ENCODE measurements around the gene ZFHX2. TPM values are rescaled to one million over a fixed set of nuclear protein-coding genes. Genes with fewer than 3 reads are reported as not detected.

Gene ZFHX2
- total RNA-seq, 2 experiments from 2014 or later = 1.8 to 2.7 TPM

- peaks cover 41% of the 10 kb centered on the region for H3K4me1 Mint-ChIP-seq
- ATAC-seq (no peak), DNase-seq (no peak)
- H3K4me3 Mint-ChIP-seq = no peak overlapping the region
- H3K27ac Mint-ChIP-seq = no peak overlapping the region
- peaks cover 16% of the 10 kb centered on the region for H3K36me3 Mint-ChIP-seq
- H3K9me3 Mint-ChIP-seq (ENCODE audit: low read depth) = no peaks in the 10 kb centered on the region
- CTCF ChIA-PET = interaction anchor here (0.8 to 1.5 kb wide), 5 partner anchors 9 to 92 kb away, joined by 3 to 7 read pairs (median 3); no protein-coding TSS in a partner anchor
- peaks cover under 1% of the 10 kb centered on the region for H3K27me3 Mint-ChIP-seq
Measured at GRCh38 chr14:23569443-23570151, 18.0 kb upstream of the ZFHX2 start.

DNA sequence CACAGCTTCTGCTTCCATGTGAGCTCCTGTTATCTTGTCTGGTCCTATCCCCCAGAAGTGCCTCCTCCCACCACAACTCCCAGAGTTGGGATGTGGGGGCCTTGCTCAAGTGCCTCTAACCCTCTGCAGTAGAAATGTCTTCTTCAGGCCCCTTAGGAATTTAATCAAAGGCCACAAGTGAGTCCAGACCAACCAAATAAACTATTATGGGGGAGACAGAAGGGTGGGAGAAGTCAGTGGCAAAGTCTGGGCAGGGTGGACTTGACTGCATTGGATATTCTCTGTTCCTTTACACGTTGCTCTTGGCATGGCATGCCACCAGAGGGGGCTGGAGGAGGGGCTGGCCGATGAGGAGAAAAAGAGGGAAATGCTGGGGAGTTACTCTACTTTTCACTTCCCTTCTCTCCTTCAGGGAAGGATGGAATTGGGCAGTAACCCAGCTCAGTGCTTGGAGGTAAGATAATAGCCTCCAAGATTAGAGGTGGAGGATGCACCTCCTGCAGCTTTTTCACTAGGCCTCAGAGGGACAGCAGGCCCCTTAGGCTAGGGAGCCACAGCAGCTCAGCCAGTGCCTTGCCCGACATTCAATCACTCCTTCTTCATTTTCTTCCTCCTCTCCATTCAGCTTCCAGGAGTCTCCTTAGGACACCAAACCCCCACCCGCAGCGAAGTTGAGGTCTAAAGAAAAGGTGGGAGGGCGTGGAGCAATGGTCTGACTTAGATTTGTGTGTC is 17.2 kb upstream of the ZFHX2 start:
- CTCF ChIA-PET = interaction anchor here (0.8 to 1.3 kb wide), 8 partner anchors 9 to 248 kb away, joined by 3 to 4 read pairs (median 3); partner anchors contain the start of gene THTPA
- peaks cover 41% of the 10 kb centered on the region for H3K4me1 Mint-ChIP-seq
- DNase-seq = no peak

GRCh38 chr14:23568021-23568599 is 16.5 kb upstream of the ZFHX2 start:
- peaks cover 42% of the 10 kb centered on the region for H3K4me1 Mint-ChIP-seq

More for the DNA sequence above, 17.2 kb upstream of the ZFHX2 start:
- no peak for ATAC-seq
- Mint-ChIP-seq H3K4me3 (peak overlapping the region; percentile 95), H3K27me3 (no peaks in the 10 kb centered on the region), H3K36me3 (peaks cover 19% of the 10 kb centered on the region), H3K27ac (peak overlapping the region; percentile 96), H3K9me3 (ENCODE audit: low read depth) (no peaks in the 10 kb centered on the region)

DNA sequence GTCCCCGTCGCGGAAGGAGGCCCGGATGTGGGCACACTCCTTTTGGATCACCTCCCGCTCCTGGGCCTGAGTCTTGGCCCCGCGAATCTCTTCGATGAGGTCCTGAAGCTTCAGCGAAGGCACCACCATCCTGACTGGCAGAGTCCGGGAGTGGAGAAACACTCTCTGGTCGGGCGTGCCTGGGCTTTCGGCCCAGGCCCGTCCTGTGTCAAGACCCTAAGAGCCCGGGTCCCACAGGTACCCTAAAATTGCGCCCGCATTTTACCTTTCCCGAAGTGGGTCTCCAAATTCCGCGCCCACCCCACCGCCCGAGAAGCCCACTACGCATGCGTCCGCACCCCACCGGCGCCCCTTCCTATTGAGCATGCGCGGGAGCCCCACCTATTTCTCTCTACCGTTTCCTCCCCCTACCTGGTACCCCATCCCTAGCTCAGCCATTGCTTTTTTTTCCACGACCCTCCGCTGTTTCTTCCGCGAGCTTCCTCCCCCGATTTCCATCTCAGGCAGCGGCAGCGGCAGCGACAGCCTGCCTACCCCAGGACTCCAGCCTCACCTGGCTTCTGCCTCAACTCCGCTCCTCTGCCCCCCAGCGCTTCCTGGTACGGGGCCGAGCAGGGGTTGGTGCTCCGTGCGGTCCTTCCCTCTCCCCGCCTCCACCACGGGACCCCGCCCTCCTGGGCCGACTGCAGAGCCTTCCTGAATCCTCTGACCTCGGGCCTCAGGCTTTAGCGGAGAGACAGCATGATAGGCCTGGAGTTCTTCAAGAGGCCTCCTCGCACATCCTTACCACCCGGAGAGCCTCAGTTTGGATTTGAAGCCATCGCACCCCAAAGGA is 15.8 kb upstream of the ZFHX2 start, which contains the start of gene AP1G2:
TSS of gene AP1G2 (minus strand) at position 606 of the 835 bp plus-strand sequence. CDS start at position 129, 477 bp downstream.
- Mint-ChIP-seq H3K27me3 (no peaks in the 10 kb centered on the region), H3K36me3 (peaks cover 25% of the 10 kb centered on the region), H3K4me3 (peak within 1 kb of the TSS; percentile 95), H3K27ac (peak within 1 kb of the TSS; percentile 96), H3K4me1 (peaks cover 39% of the 10 kb centered on the region), H3K9me3 (ENCODE audit: low read depth) (no peaks in the 10 kb centered on the region)
- DNase-seq (peak; percentile 94), ATAC-seq (peak; percentile 98)
- CTCF ChIA-PET = interaction anchor here (0.6 to 1.3 kb wide), 8 partner anchors 8 to 268 kb away, joined by 3 to 11 read pairs (median 3); partner anchors contain the start of gene THTPA

More at GRCh38 chr14:23568021-23568599, 16.5 kb upstream of the ZFHX2 start:
- DNase-seq (no peak), ATAC-seq (no peak)
- Mint-ChIP-seq H3K27ac (peak overlapping the region; percentile 96), H3K36me3 (peaks cover 21% of the 10 kb centered on the region), H3K27me3 (no peaks in the 10 kb centered on the region), H3K9me3 (ENCODE audit: low read depth) (no peaks in the 10 kb centered on the region), H3K4me3 (peak overlapping the region; percentile 95)
- CTCF ChIA-PET = interaction anchor here (0.6 to 1.3 kb wide), 7 partner anchors 9 to 269 kb away, joined by 3 to 4 read pairs (median 3); partner anchors contain the start of gene THTPA

- Mint-ChIP-seq H3K4me3 (peak overlapping the region; percentile 95), H3K36me3 (peaks cover 27% of the 10 kb centered on the region), H3K27me3 (no peaks in the 10 kb centered on the region), H3K9me3 (ENCODE audit: low read depth) (no peaks in the 10 kb centered on the region), H3K27ac (peak overlapping the region; percentile 96), H3K4me1 (peaks cover 35% of the 10 kb centered on the region)
- ATAC-seq (no peak), DNase-seq (no peak)
- CTCF ChIA-PET = interaction anchor here (0.9 to 1.0 kb wide), 4 partner anchors 10 to 88 kb away, joined by 3 to 11 read pairs (median 4); partner anchors contain the start of gene THTPA
Measured at GRCh38 chr14:23566778-23567185, 15.2 kb upstream of the ZFHX2 start.

DNA sequence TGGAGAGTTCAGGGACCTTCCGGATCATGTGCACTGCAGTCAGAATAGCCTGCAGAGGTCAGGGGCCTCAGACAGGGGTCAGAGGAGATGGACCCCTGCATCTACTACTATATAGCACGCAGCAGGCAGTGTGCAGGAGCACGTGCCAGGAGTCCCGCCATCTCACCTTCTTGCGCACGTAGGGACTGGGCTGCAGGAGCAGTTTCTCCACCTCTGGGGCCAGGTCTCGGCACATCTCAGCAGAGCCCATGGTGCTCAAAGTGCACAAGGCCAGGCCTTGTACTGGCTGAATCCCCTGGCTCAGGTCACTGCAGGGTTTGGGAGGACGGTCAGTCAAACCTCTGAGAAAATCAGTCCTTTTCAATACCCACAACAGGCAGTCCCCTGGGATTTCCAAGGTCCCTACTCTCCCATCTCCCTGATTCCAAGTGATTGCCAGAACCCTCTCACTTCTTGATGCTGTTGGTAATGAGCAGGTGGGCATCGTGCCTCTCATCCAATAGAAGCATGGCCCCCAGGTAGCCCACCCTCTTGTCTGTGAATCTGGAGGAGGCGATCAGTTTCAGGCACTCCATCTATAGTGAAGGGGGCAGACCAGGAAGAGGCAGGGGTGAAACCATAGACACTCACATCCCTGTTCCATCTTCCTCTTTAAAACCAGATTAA is 14.7 kb upstream of the ZFHX2 start:
- no peaks in the 10 kb centered on the region for H3K9me3 Mint-ChIP-seq (ENCODE audit: low read depth)
- peaks cover 31% of the 10 kb centered on the region for H3K36me3 Mint-ChIP-seq
- peak overlapping the region; percentile 95 for H3K4me3 Mint-ChIP-seq
- H3K4me1 Mint-ChIP-seq = peaks cover 35% of the 10 kb centered on the region
- ATAC-seq = no peak
- CTCF ChIA-PET = interaction anchor here (0.5 to 1.0 kb wide), 3 partner anchors 9 to 13 kb away, joined by 3 to 11 read pairs (median 4); partner anchors contain the start of gene THTPA
- no peak for DNase-seq
- peak overlapping the region; percentile 96 for H3K27ac Mint-ChIP-seq
- no peaks in the 10 kb centered on the region for H3K27me3 Mint-ChIP-seq

DNA sequence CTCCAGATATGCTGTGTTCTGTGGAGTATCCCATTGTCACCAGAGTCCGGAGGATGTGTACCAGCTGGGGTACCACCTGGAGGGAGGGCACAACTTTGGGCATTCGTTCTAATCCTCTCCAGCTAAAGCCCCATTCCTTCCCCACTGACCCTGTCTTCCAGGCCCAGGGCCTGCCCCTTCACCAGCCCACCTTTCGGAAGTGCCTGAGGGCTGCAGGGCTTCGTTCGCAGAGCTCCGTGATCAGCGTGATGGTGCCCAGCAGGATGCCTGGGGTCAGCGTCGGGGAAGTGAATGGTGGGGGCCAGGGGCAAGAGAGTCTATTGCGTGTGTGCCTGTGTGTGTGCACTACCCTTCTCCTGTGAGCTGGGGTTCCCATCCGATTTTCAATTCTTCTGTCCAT is 14.1 kb upstream of the ZFHX2 start:
- H3K4me1 Mint-ChIP-seq = peaks cover 35% of the 10 kb centered on the region
- H3K27ac Mint-ChIP-seq = no peak overlapping the region
- H3K36me3 Mint-ChIP-seq = peaks cover 35% of the 10 kb centered on the region

DNA sequence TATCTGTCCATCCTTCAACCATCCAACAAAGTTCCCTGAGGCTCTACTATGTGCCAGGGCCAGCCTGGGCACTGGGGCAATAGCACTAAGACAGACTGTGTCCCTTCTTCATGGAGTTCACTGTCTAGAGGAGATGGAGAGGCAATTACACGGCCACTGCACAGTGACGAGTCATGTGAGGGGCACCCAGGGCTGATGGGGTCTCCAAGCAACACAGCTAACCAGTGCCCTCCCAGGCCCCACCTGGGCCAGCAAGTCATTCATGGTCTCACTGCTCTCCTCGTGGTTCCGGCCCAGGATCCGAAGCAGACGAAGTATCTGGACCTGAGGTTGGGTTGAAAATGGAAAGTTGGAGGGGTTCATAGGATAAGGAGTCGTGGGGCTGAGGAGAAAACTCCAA is 13.3 kb upstream of the ZFHX2 start:
- Mint-ChIP-seq H3K9me3 (ENCODE audit: low read depth) (no peaks in the 10 kb centered on the region), H3K27me3 (no peaks in the 10 kb centered on the region), H3K4me3 (no peak overlapping the region), H3K4me1 (peaks cover 38% of the 10 kb centered on the region), H3K27ac (no peak overlapping the region), H3K36me3 (peaks cover 39% of the 10 kb centered on the region)
- ATAC-seq = no peak
- no peak for DNase-seq
- CTCF ChIA-PET = interaction anchor here (10.0 kb wide), 1 partner anchor 85 kb away, joined by 212 read pairs; no protein-coding TSS in a partner anchor

More for the DNA sequence above, 14.1 kb upstream of the ZFHX2 start:
- no peaks in the 10 kb centered on the region for H3K27me3 Mint-ChIP-seq
- no peak for ATAC-seq
- CTCF ChIA-PET = interaction anchor here (0.5 kb wide), 1 partner anchor 12 kb away, joined by 3 read pairs; no protein-coding TSS in a partner anchor
- no peak overlapping the region for H3K4me3 Mint-ChIP-seq
- no peak for DNase-seq
- no peaks in the 10 kb centered on the region for H3K9me3 Mint-ChIP-seq (ENCODE audit: low read depth)

- CTCF ChIA-PET = interaction anchor here (1.1 to 10.0 kb wide), 4 partner anchors 8 to 244 kb away, joined by 3 to 212 read pairs (median 5); no protein-coding TSS in a partner anchor
- Mint-ChIP-seq H3K4me1 (peaks cover 40% of the 10 kb centered on the region), H3K9me3 (ENCODE audit: low read depth) (no peaks in the 10 kb centered on the region), H3K36me3 (peaks cover 39% of the 10 kb centered on the region), H3K27ac (no peak overlapping the region), H3K27me3 (no peaks in the 10 kb centered on the region), H3K4me3 (no peak overlapping the region)
- ATAC-seq = no peak
- no peak for DNase-seq
Measured at GRCh38 chr14:23564181-23564812, 12.7 kb upstream of the ZFHX2 start.

DNA sequence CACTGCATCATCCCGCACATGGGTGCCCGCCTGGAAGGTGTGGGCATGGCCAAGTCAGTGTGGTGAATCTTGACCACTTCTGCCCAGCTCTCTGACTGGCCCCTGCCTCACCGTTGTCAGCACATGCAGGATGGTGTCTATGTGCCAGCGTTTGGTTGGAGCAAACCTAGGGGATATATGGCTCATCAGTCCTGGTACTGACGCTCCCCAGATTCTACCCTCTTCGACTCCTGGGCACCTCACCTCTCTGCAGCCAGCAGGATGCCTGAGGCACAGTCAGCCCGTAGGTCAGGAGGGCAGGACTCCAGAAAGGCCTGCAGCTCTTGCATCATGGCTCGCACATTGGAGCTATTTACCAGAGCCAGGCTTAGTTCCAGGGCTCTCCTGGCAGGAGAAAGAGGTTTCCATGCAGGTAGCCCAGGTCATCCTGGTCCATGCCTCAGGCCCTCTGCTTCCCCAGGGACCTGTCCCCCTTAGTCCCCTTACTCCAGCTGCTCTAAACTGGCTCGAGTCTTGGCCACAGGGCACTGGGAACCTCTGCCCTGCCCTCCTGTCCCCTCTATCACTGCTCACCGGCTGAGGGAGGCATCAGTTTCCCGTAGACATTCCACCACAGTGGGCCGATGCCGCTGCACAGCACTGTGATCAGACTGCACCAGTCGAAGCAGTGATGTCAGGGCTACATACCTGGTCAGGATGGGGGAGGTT is 12.1 kb upstream of the ZFHX2 start:
- no peak for ATAC-seq
- Mint-ChIP-seq H3K36me3 (peaks cover 42% of the 10 kb centered on the region), H3K4me1 (peaks cover 35% of the 10 kb centered on the region), H3K27ac (no peak overlapping the region), H3K9me3 (ENCODE audit: low read depth) (no peaks in the 10 kb centered on the region), H3K4me3 (no peak overlapping the region), H3K27me3 (no peaks in the 10 kb centered on the region)
- no peak for DNase-seq
- CTCF ChIA-PET = interaction anchor here (0.6 to 10.0 kb wide), 12 partner anchors 9 to 243 kb away, joined by 3 to 212 read pairs (median 3); no protein-coding TSS in a partner anchor
